Activated CD4-positive, alpha-beta T cell treated with anti-CD3 and anti-CD28 coated beads for 48 hours (primary cell): ENCODE results near the gene ALDH1L1.
A peak's percentile ranks its signal among the peaks of the same experiment; 100 is the strongest.

ENCODE experiments used
- DNase-seq: peaks from one replicate; pipeline ENCODE4 v3.0.0-alpha.2; 2020

Gene ALDH1L1

GRCh38 chr3:126180477-126181397 is at the start of gene ALDH1L1:
Gene ALDH1L1 (minus strand): TSS chr3:126180586. CDS start chr3:126160979, 19,607 bp downstream.
- no peak for DNase-seq

DNA sequence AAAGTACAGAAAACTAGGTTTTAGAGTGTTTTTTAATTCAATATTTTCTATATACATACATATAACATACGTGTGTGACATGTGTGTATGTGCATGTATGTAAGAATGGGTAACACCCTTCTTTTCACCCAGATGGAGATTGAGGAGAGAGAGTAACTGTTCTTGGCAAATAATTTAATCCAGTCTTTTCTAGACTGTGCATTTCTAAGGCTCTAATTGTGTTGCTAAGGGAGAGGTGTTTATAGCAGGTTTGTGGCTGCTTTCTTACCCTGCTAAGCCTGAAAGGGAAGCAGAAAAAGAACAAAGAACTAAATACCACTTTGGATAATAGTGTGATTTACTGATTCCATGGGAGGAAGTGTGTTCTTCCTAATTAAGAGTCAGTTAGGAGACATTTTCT is 46.0 kb upstream of the ALDH1L1 start:
- no peak for DNase-seq

DNA sequence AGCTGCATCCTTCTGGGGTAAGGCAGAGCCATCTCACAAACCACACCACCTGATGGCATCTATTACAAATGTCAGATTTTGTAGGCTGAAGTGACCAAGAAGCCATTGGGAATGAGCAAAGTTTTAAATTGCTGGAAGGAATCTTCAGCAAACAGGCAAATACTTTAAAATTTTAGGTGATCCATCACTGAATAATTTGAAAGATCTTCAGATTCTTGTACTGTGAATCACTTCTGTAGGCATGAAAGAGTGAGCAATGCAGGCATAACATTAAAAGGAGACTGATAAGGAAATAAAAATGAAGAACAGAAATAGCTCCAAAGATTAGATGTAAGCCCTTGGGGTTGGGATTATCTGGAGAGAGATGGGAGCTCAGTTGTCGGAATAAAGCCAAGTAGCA is 36.0 kb upstream of the ALDH1L1 start:
- no peak for DNase-seq

- DNase-seq, result no peak
Observed at GRCh38 chr3:126213379-126214028, 33.1 kb upstream of the ALDH1L1 start.

DNA sequence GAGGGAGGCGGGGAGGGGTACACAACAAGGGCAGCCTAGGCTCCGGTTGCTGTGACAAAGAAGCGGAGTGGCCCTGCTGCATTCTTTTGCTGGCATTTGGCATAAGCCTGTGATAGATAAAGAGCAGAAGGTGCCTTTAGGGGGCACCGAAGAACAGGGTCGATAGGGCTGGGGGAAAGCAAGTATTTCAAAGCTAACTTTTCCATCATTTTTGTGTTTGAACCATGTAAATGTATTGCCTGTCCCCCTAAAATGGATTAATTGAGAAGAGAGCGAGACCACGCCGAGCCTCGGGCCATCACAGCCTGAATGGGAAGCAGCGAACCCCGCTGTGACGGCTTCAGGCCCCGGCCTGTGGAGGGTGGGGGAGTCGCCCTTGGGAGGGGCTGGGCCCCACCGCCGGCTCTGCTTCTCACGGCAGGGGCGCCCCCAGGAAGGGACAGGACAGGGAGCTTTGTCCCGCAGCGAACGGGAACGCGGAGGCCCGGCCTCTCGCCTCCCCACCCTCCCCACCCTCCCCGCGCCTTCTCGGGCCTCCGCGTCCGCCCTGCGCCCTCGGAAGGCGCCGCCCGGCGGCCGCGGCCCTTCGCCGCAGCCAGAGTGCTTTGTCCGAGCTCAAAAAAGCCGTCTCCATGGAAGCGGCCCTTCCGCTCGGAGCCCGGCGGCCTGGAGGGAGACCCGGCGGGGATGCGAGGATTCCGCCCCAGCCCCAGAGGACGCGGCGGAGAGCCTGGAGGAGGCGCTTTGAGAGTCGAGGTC is 32.4 kb upstream of the ALDH1L1 start:
- peak; percentile 12 for DNase-seq

GRCh38 chr3:126212250-126212619 is 31.8 kb upstream of the ALDH1L1 start:
- DNase-seq, result no peak

- no peak for DNase-seq
Observed at GRCh38 chr3:126211569-126211968, 31.2 kb upstream of the ALDH1L1 start.

DNA sequence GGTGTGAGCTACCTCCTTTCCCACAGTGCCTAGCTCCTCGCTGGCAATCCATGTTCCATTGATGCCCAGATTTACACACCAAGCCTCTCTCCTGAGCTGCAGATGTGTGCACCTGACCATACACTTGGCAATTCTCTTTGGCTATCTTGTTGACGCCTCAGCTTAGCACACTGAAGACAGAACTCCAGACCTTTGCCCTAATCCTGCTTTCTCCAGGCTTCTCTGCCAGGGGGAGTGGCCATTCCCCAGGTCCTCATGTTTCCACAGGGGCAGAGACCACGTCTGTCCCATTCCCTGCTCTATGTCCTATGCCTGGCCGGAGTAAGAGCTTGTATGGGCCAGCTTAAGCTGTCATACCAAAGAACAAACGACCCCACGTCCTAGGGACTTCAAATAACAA is 30.2 kb upstream of the ALDH1L1 start:
- no peak for DNase-seq

DNA sequence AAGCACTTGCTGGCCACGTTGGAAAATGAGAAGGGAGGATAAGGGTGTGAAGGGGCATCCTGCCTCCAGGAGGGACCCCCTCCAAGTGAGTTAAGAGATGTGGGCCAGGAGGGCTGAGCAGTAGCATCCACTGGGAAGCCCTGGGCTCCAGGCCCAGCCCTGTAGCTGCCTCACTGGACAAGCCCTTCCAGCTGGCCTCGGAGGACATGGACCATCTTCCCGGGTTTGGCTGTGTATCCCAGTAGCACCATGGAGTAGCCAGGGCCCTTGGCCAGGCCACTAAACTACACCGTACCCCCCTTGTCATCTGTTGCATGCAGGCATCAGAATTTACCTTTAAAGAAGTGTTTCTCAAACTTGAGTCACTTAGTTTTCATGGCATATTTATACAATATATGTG is 29.4 kb upstream of the ALDH1L1 start:
- no peak for DNase-seq

DNA sequence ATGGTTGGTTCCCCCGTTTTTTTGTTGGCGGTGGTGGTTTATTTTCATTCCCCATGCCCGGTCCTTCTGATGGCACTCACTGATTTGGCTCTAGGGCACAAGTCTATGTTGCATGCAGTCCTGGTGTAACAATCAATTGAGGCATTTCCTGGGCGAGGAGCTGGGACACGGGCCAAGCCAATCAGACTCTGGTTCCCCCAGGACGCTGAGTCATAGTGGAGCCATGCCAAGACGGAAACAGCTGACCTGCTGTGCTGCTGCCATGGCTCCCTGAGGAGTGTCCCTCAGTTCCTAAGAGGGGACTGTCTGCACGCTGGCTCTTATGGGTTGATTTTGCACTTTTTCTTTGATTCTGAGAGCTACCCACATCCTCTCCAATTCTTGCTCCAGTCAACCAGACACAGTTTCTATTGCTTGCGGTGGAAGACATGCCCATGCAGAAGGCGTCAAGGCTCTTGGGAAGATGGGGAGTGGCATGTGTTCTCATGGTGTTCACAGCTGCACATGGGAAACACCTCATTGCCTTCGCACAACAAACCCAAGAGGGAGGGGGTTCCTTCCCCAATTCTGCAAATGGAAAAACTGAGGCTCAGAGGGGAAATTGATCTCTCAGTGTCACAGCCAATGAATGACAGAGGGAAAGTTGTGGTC is 28.3 kb upstream of the ALDH1L1 start:
- DNase-seq, result no peak

- DNase-seq, result no peak
Observed at GRCh38 chr3:126208182-126208581, 27.8 kb upstream of the ALDH1L1 start.

- DNase-seq, result no peak
Observed at GRCh38 chr3:126207166-126207565, 26.8 kb upstream of the ALDH1L1 start.

DNA sequence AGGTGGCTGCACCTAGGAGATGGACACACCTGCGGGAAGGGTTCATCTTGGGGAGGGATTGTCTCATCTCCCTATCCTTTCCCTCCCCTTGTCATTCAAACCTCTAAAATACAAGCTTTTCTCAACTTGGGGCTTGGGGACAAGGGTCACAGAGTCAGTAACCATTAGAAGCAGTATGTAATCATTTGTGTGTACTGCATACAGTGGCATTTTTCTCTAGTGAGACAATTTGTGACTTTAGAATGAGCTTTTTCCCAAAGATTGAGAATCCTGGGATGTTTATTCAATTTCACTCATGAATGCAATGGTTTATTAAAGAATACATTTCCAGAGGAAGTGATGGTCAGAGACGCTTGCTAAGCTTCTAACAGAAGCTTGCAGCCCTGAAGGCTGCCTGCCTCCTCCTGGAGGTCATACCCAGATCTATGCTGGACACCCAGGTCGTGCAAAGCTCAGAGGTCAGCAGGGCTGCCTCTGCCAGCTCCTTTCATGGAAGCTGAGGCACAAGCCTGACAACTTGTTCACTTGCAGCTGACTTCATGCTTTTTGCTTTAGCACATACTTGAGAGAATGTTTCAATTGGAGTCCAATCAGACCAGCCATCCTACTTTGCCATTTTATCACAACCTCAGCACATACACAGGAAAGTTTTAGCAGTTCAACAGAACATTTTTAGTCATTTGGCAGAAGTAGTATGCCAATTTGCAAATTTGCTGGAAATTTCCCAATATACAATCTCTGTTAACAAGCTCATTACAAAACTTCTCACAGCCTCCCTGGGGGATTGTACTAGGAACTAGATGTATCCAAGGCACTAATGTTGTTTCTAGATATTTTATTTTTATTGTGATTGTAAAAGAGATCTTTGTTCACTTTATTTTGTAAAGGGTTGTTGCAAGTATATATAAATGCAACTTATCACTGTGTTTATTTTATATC is 25.6 kb upstream of the ALDH1L1 start:
- no peak for DNase-seq

- DNase-seq, result no peak
Observed at GRCh38 chr3:126202680-126203079, 22.3 kb upstream of the ALDH1L1 start.

DNA sequence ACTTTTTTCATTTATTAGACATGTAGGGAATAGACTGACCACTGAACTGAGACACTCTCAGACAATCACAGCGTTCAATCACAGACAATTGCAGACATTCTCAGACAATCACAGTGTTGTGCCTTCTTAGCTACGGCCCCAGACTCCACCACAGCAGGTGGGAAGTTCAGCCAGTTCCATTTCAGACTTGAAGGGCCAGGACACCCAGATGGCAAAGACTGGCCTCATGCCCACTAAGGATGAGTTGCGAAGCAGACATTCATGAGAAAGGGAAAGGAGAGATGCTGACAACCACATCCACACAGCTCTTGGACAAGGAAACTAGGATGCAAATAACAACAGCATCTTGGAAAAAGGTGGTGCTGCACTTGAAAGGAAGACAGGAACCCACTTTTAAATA is 21.9 kb upstream of the ALDH1L1 start:
- no peak for DNase-seq

- no peak for DNase-seq
Observed at GRCh38 chr3:126201168-126201567, 20.8 kb upstream of the ALDH1L1 start.

- no peak for DNase-seq
Observed at GRCh38 chr3:126200534-126200933, 20.1 kb upstream of the ALDH1L1 start.

GRCh38 chr3:126199256-126199655 is 18.9 kb upstream of the ALDH1L1 start:
- no peak for DNase-seq

DNA sequence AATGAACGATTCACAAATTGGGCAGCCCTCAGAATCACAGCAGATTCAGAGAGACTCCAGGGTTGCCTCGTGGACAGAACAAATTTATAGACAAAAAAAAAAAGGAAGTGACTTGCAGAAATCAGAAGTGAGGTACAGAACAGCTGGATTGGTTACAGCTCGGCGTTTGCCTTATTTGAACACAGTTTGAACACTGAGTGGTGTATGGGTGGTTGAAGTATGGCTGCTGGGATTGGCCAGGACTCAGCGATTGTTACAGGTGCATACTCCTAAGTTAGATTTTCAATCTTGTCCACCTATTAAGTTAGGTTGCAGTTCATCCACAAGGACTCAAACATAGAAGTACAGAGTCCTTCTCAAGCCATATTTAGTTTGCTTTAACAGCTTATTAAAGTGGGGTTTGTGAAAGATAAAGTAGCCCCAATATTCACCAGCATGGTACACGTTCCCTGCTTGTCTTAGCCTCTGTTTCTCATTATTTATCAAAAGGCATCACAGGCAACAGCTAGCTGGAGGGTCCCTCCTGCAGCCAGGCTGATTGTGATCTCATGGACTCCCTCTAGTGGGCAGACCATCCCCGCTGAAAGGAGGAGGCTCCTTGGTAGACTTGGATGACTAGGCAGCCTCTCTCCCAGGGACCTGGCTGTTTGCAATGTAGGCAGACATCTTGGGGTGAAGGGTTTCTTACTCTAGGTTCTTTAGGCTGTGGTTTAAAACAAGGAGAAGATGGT is 17.6 kb upstream of the ALDH1L1 start:
- peak; percentile 75 for DNase-seq

- DNase-seq, result no peak
Observed at GRCh38 chr3:126197343-126197742, 17.0 kb upstream of the ALDH1L1 start.

- DNase-seq, result no peak
Observed at GRCh38 chr3:126194713-126195305, 14.4 kb upstream of the ALDH1L1 start.
